Adrenal gland (tissue), 12 donors: Measurements from ENCODE around the gene FBXO36. TPM values are rescaled to one million over a fixed set of nuclear protein-coding genes. Genes with fewer than 3 reads are reported as not detected.

Experiments used
- DNase-seq, 7 donors: peaks; one replicate each; pipeline ENCODE4 v3.0.0-alpha.2; 2019 to 2020
- H3K27ac ChIP-seq, 5 donors: fragments of 200-600 bp; sonication (generic) in 4 of 5; 1 replicate in 3 of 5; 2 replicates in 2 of 5; pipeline versions ENCODE4 v1.5.1 to v1.8.0; 2016 to 2020; ENCODE audit warnings: mild to moderate bottlenecking in 1 of 5
- H3K27me3 ChIP-seq: fragments of 200-600 bp; 2 replicates; pipeline ENCODE4 v1.8.0; 2021
- H3K36me3 ChIP-seq, 2 donors: fragments of 200-600 bp; replicated peaks in 1 of 2; 1 replicate in 1 of 2; 2 replicates in 1 of 2; pipeline versions ENCODE4 v1.5.1 to v1.8.0; 2018 to 2022
- H3K4me1 ChIP-seq, 2 donors: fragments of 200-600 bp; replicated peaks in 1 of 2; 1 replicate in 1 of 2; 2 replicates in 1 of 2; pipeline versions ENCODE4 v1.5.1 to v1.8.0; 2018 to 2021
- H3K4me3 ChIP-seq, 4 donors: fragments of 200-600 bp; sonication (generic) in 3 of 4; one replicate each; pipeline ENCODE4 v1.5.1; 2016 to 2018
- H3K9me3 ChIP-seq, 3 donors: fragments of 200-600 bp; sonication (generic) in 1 of 3; replicated peaks in 1 of 3; 1 replicate in 2 of 3; 2 replicates in 1 of 3; pipeline versions ENCODE4 v1.5.1 to v1.8.0; 2016 to 2021
- CTCF ChIP-seq, 6 experiments: fragments of 450-650 bp in 4 of 6; fragments of 200-600 bp in 2 of 6; sonication (generic) in 1 of 6; IDR thresholded peaks; 1 replicate in 5 of 6; 2 replicates in 1 of 6; pipeline versions ENCODE4 v1.5.1 to v1.8.0; 2016 to 2021; ENCODE audit warnings: antibody characterized with exemption in 6 of 6, mild to moderate bottlenecking in 2 of 6, moderate library complexity in 1 of 6
- POLR2A ChIP-seq, 2 donors: fragments of 450-650 bp; IDR thresholded peaks; one replicate each; pipeline ENCODE4 v1.6.1; 2017; ENCODE audit warnings: antibody characterized with exemption in 2 of 2, mild to moderate bottlenecking in 2 of 2, moderate library complexity in 1 of 2
- WGBS, 4 donors: extraction: QIAGEN DNeasy Blood & Tissue Kit in 2 of 4; methylation state at CpG; one replicate each; pipeline versions ENCODE4 v1.1.5 to v1.1.7; 2013 to 2017; 5-methylcytosine and 5-hydroxymethylcytosine counted together
- intact Hi-C, 2 donors: fragments of 100-400 bp; cut with DNase I; formaldehyde crosslinking; loops; one replicate each; pipeline versions ENCODE4 v1.14.1 to v1.15.0; 2022 to 2023
- polyA plus RNA-seq, 3 donors: library from polyadenylated mRNA; stranded (reverse); fragments of 200-250 nt in 2 of 3; fragments of 350-450 nt in 1 of 3; fragmentation: Illumina TruSeq in 1 of 3; extraction: RNeasy Lipid Tissue Mini Kit (QIAGEN cat#74804) in 1 of 3; gene quantifications; one replicate each; pipeline ENCODE4 v1.2.3, GENCODE V29; 2013 to 2014
- total RNA-seq, 9 donors: library from RNA; depleted of rRNA in 4 of 9; stranded (reverse); fragments of >200 nt in 4 of 9; fragments of 120-200 nt in 1 of 9; fragmentation: NEBNext Ultra II Directional in 1 of 9; extraction: Animal tissue kit (Norgen Biotek cat#: 25700) in 1 of 9; gene quantifications; one replicate each; pipeline versions ENCODE4 v1.1.0 to v1.2.4, GENCODE V29; 2013 to 2023
- donor health status: healthy with polysubstance abuse.
- donor health status: Bipolar disorder and iron deficiency.
- donor health status: DM: yes; HTN: yes; CAD: no.
- donor health status: DM: no; HTN: no; CAD: no.
- donor health status: DM: no; HTN: no; CAD: no.
- donor health status: DM: yes; HTN: yes; CAD: no.

Gene FBXO36
- total and polyA plus RNA-seq, 12 donors = 1.9 to 9.5 (median 6.4) TPM

GRCh38 chr2:229903037-229903436, 19.3 kb upstream of the FBXO36 start:
- Histone ChIP-seq H3K4me1 (peaks cover 12 to 35% of the 10 kb centered on the region in 2 donors), H3K9me3 (no peaks in the 10 kb centered on the region), H3K27me3 (no peaks in the 10 kb centered on the region), H3K36me3 (peaks cover 0 to 20% of the 10 kb centered on the region in 2 donors), H3K27ac (no peak overlapping the region), H3K4me3 (no peak overlapping the region)
- WGBS, 4 donors = 83 to 93% (median 85%) methylated on average over 3 of the region's 3 CpGs
- TF ChIP-seq POLR2A (IDR thresholded peaks at IDR 0.05) (no peak), CTCF (IDR thresholded peaks at IDR 0.05) (no peak)
- intact Hi-C loops = no loop called here
- DNase-seq = no peak

- intact Hi-C loops = no loop called here
- Histone ChIP-seq H3K27me3 (no peaks in the 10 kb centered on the region), H3K27ac (no peak overlapping the region), H3K4me3 (no peak overlapping the region), H3K4me1 (peaks cover 27 to 36% of the 10 kb centered on the region in 2 donors), H3K9me3 (no peaks in the 10 kb centered on the region), H3K36me3 (peaks cover 0 to 19% of the 10 kb centered on the region in 2 donors)
- WGBS, 4 donors = 78 to 83% (median 80%) methylated on average over 2 of the region's 2 CpGs
- no peak for DNase-seq
- no peak for TF ChIP-seq CTCF (IDR thresholded peaks at IDR 0.05)
- no peak for TF ChIP-seq POLR2A (IDR thresholded peaks at IDR 0.05)
These were observed 16.7 kb upstream of the FBXO36 start for GRCh38 chr2:229905601-229906000.

- intact Hi-C loops = no loop called here
- TF ChIP-seq POLR2A (IDR thresholded peaks at IDR 0.05) (no peak), CTCF (IDR thresholded peaks at IDR 0.05) (no peak)
- no peaks in the 10 kb centered on the region for H3K9me3 ChIP-seq
- H3K27me3 ChIP-seq = no peaks in the 10 kb centered on the region
- H3K4me3 ChIP-seq = no peak overlapping the region
- peaks cover 32 to 59% of the 10 kb centered on the region in 2 donors for H3K4me1 ChIP-seq
- no peak for DNase-seq
- no peak overlapping the region for H3K27ac ChIP-seq
- WGBS, 4 donors = 62 to 75% (median 66%) methylated on average over 2 of the region's 2 CpGs
- H3K36me3 ChIP-seq = peaks cover 0 to 11% of the 10 kb centered on the region in 2 donors
These were observed 13.2 kb upstream of the FBXO36 start for GRCh38 chr2:229909090-229909489.

GRCh38 chr2:229910147-229910831, 12.0 kb upstream of the FBXO36 start:
- Histone ChIP-seq H3K9me3 (no peaks in the 10 kb centered on the region), H3K4me3 (no peak overlapping the region), H3K27me3 (no peaks in the 10 kb centered on the region), H3K27ac (no peak overlapping the region), H3K4me1 (peaks cover 33 to 71% of the 10 kb centered on the region in 2 donors), H3K36me3 (peaks cover 0 to 11% of the 10 kb centered on the region in 2 donors)
- WGBS, 4 donors = 74 to 94% (median 83%) methylated on average over 1 of the region's 1 CpG
- DNase-seq = no peak
- intact Hi-C loops = loop anchor here in 1 of 2 donors (10.0 kb wide), 1 partner anchor 65 kb away; no protein-coding TSS in a partner anchor
- TF ChIP-seq CTCF (IDR thresholded peaks at IDR 0.05) = no peak
- TF ChIP-seq POLR2A (IDR thresholded peaks at IDR 0.05) = no peak
